ENCODE results near the gene MAP2K6. TPM values are rescaled to one million over a fixed set of nuclear protein-coding genes. Genes with fewer than 3 reads are reported as not detected.

Gene MAP2K6
- total and polyA plus RNA-seq, 10 of the 15 experiments (the other 5 are each of a cell fraction or from before 2014, with no cell fraction given), result 15.6 to 70.3 (median 22.9) TPM

DNA sequence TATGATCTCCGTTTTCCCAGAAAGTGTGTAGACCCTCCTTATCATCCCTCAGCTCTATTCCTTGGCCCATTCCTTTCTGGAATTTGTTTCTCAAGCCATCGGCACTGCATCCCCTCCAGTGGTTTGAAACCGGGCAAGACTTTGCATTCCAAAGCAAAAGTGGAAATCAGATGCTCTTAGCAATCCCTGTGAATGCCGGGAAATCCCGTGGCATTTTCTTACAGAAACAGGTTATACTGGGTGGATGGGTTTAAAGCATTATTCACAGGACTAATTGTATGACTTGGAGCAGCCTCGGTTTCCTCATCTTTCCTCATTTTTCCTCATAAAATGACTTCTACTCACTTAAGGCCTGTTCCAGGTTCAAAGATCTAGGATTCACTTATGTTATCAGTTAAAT, 52.0 kb downstream of the MAP2K6 start (continued):
- TF ChIP-seq, protein P1, sequence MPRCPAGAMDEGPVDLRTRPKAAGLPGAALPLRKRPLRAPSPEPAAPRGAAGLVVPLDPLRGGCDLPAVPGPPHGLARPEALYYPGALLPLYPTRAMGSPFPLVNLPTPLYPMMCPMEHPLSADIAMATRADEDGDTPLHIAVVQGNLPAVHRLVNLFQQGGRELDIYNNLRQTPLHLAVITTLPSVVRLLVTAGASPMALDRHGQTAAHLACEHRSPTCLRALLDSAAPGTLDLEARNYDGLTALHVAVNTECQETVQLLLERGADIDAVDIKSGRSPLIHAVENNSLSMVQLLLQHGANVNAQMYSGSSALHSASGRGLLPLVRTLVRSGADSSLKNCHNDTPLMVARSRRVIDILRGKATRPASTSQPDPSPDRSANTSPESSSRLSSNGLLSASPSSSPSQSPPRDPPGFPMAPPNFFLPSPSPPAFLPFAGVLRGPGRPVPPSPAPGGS (IDR thresholded peaks at IDR 0.05; ENCODE audit: borderline replicate concordance, insufficient read depth, low read depth, low read length, poor library complexity, severe bottlenecking), result no peak
- TF ChIP-seq, protein P2, sequence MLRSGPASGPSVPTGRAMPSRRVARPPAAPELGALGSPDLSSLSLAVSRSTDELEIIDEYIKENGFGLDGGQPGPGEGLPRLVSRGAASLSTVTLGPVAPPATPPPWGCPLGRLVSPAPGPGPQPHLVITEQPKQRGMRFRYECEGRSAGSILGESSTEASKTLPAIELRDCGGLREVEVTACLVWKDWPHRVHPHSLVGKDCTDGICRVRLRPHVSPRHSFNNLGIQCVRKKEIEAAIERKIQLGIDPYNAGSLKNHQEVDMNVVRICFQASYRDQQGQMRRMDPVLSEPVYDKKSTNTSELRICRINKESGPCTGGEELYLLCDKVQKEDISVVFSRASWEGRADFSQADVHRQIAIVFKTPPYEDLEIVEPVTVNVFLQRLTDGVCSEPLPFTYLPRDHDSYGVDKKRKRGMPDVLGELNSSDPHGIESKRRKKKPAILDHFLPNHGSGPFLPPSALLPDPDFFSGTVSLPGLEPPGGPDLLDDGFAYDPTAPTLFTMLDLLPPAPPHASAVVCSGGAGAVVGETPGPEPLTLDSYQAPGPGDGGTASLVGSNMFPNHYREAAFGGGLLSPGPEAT (IDR thresholded peaks at IDR 0.05; ENCODE audit: low read depth), result no peak

GRCh38 chr17:69466905-69467667, 52.6 kb downstream of the MAP2K6 start:
- H3K4me1 ChIP-seq (ENCODE audit: control insufficient read depth, insufficient read depth, low read length), result no peaks in the 10 kb centered on the region
- no peak overlapping the region for H3K4me2 ChIP-seq (ENCODE audit: control insufficient read depth, insufficient read depth)
- CTCF ChIA-PET, result interaction anchor here (1.1 to 1.2 kb wide), 2 partner anchors 56 to 71 kb away, joined by 3 to 4 read pairs; no protein-coding TSS in a partner anchor
- TF ChIP-seq, protein P3, sequence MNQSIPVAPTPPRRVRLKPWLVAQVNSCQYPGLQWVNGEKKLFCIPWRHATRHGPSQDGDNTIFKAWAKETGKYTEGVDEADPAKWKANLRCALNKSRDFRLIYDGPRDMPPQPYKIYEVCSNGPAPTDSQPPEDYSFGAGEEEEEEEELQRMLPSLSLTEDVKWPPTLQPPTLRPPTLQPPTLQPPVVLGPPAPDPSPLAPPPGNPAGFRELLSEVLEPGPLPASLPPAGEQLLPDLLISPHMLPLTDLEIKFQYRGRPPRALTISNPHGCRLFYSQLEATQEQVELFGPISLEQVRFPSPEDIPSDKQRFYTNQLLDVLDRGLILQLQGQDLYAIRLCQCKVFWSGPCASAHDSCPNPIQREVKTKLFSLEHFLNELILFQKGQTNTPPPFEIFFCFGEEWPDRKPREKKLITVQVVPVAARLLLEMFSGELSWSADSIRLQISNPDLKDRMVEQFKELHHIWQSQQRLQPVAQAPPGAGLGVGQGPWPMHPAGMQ (IDR thresholded peaks at IDR 0.05; ENCODE audit: borderline replicate concordance), result no peak
- no peak for TF ChIP-seq EZH2 (IDR thresholded peaks at IDR 0.05; ENCODE audit: borderline replicate concordance, control insufficient read depth, low read depth, low read length)
- no peak for TF ChIP-seq BACH1 (IDR thresholded peaks at IDR 0.05; ENCODE audit: borderline replicate concordance)
- no peak for TF ChIP-seq CHD1 (IDR thresholded peaks at IDR 0.05; ENCODE audit: low read depth, low read length)
- no peak for TF ChIP-seq ZNF207 (IDR thresholded peaks at IDR 0.05; ENCODE audit: borderline replicate concordance)
- no peak for TF ChIP-seq POU2F2 (IDR thresholded peaks at IDR 0.05; ENCODE audit: borderline replicate concordance, low read depth, low read length)
- no peak for TF ChIP-seq MTA2 (IDR thresholded peaks at IDR 0.05; ENCODE audit: low read depth)
- TF ChIP-seq JUND (IDR thresholded peaks at IDR 0.05; ENCODE audit: low read depth, low read length), result no peak
- no peaks in the 10 kb centered on the region for H4K20me1 ChIP-seq (ENCODE audit: control insufficient read depth, insufficient read depth)
- FAIRE-seq, result no peak
- ATAC-seq, result no peak
- intact Hi-C loops (cut with micrococcal nuclease; ENCODE audit: unreplicated experiment) (no loop called here), in situ Hi-C loops (cut with MboI) (no loop called here)
- no peak overlapping the region for H3K27ac ChIP-seq (ENCODE audit: control insufficient read depth, insufficient read depth)
- POLR2A ChIA-PET, result interaction anchor here (0.5 kb wide), 1 partner anchor 38 kb away, joined by 4 read pairs; no protein-coding TSS in a partner anchor
- H3K79me2 ChIP-seq (ENCODE audit: control insufficient read depth, insufficient read depth, low read length), result no peaks in the 10 kb centered on the region
- no peak overlapping the region for H2AFZ ChIP-seq (ENCODE audit: control insufficient read depth, low read depth, low read length)
- BruUV-seq (replicated peaks), result no TSS peak
- WGBS (ENCODE audit: insufficient coverage, insufficient replicate concordance, low lambda C conversion rate, missing lambda C conversion rate), result 95% methylated on average over 3 of the region's 3 CpGs
- RAD21 ChIA-PET (ENCODE audit: unreplicated experiment), result no interaction called here
- H3K36me3 ChIP-seq (ENCODE audit: control insufficient read depth in 2 of 2, insufficient read depth in 2 of 2, low read length in 1 of 2), result no peaks in the 10 kb centered on the region
- no peak overlapping the region for H3K4me3 ChIP-seq
- H3K9me3 ChIP-seq (replicated peaks; ENCODE audit: control insufficient read depth, insufficient read depth, low read length), result no peaks in the 10 kb centered on the region
- no peaks in the 10 kb centered on the region for H3K27me3 ChIP-seq (replicated peaks in 1 of 2; ENCODE audit: control insufficient read depth in 2 of 2, insufficient read depth in 2 of 2, low read length in 1 of 2)
- H3K9ac ChIP-seq (ENCODE audit: control insufficient read depth, insufficient read depth, low read length), result no peak overlapping the region
- SMC1A ChIA-PET (ENCODE audit: uncharacterized antibody, unreplicated experiment), result interaction anchor here (0.6 kb wide), 1 partner anchor 47 kb away, joined by 3 read pairs; no protein-coding TSS in a partner anchor
- DNase-seq (ENCODE audit: low read depth, low spot score), result no peak
